D721Med (cell line): ENCODE data around the gene CHURC1.

Source experiments
- DNase-seq: peaks from one replicate; pipeline ENCODE4 v3.0.0; 2011; ENCODE audit warnings: low spot score; ENCODE audit not compliant: insufficient read length
- FAIRE-seq: peaks from 2 replicates; lab custom pipeline; 2011; peaks lifted over from hg19 to GRCh38; lab: Jason Lieb, UNC
- CTCF ChIP-seq: IDR thresholded peaks from 2 replicates; pipeline ENCODE4 v1.5.1; 2012; ENCODE audit warnings: mild to moderate bottlenecking, control low read depth; ENCODE audit not compliant: insufficient read depth; ENCODE audit errors: missing control alignments

The CHURC1 gene

GRCh38 chr14:64973026-64973442, 58.8 kb downstream of the CHURC1 start:
- no peak for DNase-seq
- no peak for TF ChIP-seq CTCF
- FAIRE-seq: no peak

- TF ChIP-seq CTCF: no peak
- FAIRE-seq (no peak), DNase-seq (no peak)
Observed at GRCh38 chr14:64973826-64974225, 59.6 kb downstream of the CHURC1 start.

GRCh38 chr14:64974563-64974962, 60.3 kb downstream of the CHURC1 start:
- TF ChIP-seq CTCF: no peak
- DNase-seq: no peak
- FAIRE-seq: no peak

GRCh38 chr14:64979336-64980074, 65.2 kb downstream of the CHURC1 start:
- FAIRE-seq (no peak), DNase-seq (no peak)
- TF ChIP-seq CTCF: no peak

- FAIRE-seq: no peak
- DNase-seq: no peak
- peak; percentile 63 for TF ChIP-seq CTCF
Observed at GRCh38 chr14:64983439-64984310, 69.4 kb downstream of the CHURC1 start.
